AML-193 (cell line): ENCODE results near the gene OGFOD1.
"Not testable (repeated sequence)": the region's sequence is repeated elsewhere in the genome, so short reads cannot be mapped to it uniquely, and the experiment has no call there.

Source experiments
- DNase-seq, 2 experiments: peaks; one replicate each; lab custom pipeline; 2025; lab: John Stamatoyannopoulos, UW

Gene OGFOD1

DNA sequence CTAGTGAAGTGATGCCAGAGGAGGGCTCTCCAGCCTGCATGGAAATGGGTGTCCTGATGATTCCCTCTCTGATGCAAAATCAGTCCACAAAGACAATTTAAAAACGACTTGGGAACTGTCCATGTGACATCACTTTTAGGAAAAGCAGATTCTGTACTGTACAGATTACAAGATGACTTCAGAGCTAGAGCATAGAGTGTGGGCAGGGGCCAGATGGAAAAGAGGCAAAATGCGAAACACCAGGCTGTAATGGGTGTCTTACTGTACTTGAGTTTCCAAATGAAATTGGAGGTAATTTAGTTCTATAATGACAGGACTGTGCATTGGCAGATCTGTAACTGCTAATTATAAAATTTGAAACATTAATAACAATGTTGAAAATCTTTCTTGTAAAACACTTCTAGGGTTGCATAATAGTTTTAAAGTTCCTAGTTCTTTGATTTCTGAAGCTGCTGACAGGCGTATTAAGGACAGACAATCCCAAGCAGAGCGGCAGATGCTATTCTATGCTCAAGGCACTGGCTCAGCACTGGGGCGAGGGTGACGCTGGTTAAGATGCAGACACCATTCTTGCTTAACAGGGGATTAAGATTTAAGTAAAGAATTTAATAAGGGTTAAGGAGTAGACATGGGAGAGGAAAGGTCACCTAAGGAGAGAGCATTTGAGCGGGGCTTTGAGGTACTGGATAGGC, 29.6 kb downstream of the OGFOD1 start:
- no peak for DNase-seq

DNA sequence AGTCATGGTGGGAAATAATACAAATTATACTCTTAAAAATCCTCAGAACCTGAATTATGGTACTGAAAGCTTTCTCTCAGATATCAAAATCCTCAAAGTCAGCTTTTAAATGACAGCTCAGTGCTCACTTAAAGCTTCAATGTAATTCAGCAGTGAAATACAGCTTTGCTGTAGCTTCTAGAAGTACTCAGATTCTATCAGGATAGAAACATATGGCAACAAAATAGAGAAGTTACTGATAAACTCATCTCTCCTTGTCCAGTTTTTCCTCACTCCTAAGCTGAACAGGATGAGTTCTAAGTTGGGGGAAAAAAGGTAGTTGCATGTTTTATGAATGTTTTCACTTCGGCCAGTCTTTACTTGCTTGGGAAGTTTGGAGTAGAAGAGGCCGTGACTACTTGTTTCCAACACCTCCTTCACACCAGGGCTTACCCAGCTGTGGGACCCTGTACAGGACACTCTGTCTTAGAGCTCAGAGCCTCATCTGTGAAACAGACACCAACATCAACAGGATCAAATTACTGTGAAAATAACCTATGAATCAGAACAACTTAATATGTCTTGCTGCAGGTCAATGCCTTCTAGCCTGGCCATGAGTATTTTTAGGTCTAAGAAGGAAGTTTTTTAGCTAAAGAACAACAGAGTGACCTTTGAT, 30.2 kb downstream of the OGFOD1 start:
- no peak for DNase-seq

DNA sequence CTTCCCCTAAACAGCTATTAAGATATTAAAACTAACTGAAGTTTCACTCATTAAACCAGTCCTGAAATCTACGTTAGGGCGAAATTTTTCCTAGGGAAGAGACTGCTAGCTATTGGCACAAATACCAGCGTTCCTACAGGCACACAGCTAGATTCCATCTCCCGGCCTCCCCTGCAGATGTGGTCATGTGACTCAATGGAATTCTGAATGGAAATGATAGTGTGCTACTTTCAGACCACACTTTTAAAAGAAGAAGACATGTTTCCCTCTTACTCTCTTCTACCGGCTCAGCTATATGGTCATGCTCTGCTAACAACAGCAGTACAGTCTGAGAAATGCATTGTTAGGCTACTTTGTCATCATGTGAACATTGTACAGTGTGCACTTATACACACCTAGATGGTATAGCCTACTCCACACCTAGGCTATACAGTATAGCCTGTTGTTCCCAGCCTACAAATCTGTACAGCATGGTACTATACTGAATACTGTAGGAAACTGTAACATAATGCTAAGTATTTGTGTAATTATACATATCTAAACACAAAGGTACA, 31.4 kb downstream of the OGFOD1 start:
- no peak for DNase-seq

DNA sequence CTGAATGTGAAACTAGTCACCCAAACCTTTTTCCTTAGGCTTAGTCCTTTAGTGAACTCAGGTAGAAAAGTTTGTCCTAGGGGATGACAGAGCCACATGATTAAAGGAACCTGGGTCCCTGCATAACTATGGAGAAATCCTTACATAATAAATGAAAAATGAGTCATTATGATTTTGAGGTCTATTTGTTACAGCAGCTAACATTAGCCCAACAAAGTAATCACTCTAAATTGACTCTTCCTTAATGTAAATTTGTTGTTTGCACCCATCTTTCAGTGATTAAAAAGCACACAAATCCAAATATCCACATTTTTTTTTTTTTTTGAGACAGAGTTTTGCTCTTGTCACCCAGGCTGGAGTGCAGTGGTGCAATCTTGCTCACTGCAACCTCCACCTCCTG, 32.0 kb downstream of the OGFOD1 start:
- DNase-seq = no peak

DNA sequence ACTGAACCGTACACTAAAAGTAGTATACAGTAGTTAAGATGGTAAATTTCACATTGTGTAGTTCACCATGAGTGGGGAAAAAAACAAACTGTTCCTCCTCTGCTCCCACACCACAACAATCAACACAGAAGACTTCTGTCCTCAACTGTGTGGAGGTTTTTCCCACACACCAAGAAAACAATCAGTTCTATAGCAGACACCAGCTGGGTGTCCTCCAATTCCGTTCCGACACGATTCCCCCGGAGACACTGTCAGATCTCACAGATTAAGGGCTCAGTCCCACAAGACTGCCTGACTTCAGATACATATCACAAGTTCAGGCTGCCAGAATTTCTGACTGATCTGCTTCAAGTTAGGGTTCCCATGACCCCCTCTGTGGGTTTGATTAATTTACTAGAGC, 36.7 kb downstream of the OGFOD1 start:
- no peak for DNase-seq

DNA sequence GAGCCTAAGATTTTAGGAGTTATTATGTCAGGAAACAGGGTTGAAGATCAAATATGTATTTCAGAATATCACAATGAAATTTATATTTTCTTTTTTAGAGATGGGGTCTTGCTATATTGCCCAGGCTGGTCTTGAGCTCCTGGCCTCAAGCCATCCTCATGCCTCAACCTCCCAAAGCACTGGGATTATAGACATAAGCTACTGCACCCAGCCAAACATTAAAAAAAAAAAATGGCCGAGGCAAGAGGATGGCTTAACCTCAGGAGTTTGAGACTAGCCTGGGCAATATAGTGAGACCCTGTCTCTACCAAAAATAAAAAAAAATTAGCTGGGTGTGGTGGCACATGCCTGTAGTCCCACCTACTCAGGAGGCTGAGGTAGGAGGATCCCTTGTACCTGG, 37.5 kb downstream of the OGFOD1 start:
- DNase-seq = not testable (repeated sequence)

- DNase-seq = no peak
These were observed 40.4 kb downstream of the OGFOD1 start for GRCh38 chr16:56491657-56492261.

DNA sequence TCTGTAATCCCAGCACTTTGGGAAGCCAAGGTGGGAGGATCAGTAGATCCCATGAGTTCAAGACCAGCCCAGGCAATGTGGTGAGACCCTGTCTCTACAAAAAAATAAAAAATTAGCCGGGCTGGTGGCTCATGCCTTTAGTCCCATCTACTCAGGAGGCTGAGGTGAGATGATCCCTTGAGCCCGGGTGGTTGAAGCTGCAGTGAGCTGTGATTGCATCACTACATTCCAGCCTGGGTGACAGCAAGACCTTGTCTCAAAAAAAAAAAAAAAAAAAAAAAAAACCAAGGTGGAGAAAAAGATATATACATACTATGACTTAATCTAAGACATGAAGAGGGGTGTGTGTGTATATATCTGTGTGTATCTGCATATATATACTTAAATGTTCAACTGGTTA, 41.8 kb downstream of the OGFOD1 start:
- no peak for DNase-seq

GRCh38 chr16:56493815-56494214, 42.5 kb downstream of the OGFOD1 start:
- DNase-seq = no peak

GRCh38 chr16:56505181-56505580, 53.8 kb downstream of the OGFOD1 start:
- no peak for DNase-seq

DNA sequence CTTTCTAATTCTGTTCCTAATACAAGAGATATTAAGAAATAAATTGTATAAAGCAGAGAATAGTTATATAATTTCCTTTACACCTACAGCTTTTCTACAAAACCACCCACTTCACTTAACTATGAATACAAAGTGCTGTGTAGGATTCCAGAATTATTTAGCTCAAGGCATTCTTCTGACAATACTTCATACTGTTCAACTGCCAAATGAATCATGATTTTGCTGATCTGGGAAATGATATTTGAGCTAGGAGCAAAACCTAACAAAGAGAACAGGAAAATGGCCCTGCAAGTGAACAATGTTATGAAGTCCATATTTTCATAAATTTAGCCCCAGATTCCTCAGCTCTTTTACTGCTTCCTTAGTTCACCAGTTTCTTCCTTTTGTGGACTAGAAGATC, 55.6 kb downstream of the OGFOD1 start:
- no peak for DNase-seq

DNA sequence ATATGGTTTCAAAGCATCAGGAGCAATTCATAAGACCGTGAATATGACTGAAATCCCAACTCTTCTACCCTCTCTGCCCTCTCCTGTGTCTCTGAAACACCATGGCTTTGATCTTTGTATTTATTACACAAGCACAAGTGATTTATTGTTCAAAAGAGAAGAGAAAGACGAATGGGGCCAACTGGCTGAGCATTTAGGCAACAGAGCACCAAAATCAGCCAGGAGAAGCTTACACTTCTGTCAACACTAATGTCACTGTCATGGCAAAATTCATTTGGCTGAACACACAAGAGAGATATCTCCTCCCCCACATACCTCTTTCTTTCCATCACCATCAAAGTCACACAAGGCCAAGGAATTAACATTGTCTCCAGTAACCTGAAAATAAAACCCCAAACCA, 59.2 kb downstream of the OGFOD1 start:
- DNase-seq = no peak

GRCh38 chr16:56512025-56512424, 60.7 kb downstream of the OGFOD1 start:
- no peak for DNase-seq

GRCh38 chr16:56513091-56513490, 61.7 kb downstream of the OGFOD1 start:
- peak in 1 of 2 experiments; percentile 21 for DNase-seq

DNA sequence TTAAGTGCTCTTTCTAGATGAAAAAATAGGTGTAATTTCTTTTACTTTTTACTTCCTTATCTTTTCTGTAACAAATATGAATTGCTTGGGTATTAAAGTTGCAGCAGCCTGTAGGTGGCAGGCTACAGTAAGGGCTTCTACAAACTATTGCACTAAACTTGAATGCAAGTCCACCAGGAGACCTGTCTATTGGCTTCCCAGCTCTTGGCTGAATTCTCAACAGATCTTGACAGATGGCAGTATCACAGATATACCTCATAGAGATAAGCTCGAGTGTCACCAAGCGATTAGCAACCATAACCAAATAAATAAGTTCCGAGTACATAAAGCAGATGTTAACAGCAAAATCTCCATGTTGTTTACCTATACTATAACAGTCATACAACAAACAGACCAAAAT, 62.6 kb downstream of the OGFOD1 start:
- peak; percentile 83 to 87 for DNase-seq

- no peak for DNase-seq
These were observed 63.5 kb downstream of the OGFOD1 start for GRCh38 chr16:56514845-56515244.

DNA sequence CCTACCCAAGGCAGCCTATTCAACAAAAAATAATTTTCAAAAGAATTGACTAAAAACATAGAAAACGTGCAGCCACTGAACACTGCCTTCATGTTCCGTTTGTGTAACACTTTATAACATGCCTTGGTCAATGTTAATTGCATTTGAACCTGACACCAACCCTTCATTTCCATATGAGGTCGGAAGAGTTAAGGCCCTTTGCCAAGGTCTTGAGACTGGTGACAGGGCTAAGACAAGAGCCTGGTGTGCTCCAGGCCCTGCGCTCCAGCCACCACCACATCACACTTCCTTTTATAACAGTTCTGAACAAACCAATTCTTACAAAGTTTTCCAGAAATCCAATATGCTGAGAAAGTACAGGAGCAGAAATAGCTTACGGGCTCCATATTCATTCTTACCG, 64.3 kb downstream of the OGFOD1 start:
- no peak for DNase-seq

DNA sequence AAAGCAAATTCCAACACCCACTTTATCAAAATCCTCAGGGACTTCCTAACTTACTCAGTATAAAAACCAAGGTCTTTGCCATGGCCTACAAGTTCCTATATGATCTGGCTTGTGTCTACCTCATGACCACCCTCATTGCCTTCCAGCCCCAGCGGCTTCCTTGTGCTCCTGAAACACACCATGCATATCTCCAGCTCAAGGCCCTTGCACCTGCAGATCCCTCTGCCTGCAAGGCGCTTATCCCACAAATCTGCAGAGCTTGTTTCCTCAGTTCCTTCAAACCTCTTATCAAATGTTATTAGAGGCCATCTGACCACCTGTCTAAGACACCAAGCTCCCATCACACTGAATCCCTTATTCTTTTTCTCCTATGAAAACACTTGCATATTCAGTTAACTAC, 65.9 kb downstream of the OGFOD1 start:
- no peak for DNase-seq

- no peak for DNase-seq
These were observed 67.1 kb downstream of the OGFOD1 start for GRCh38 chr16:56518425-56518824.

DNA sequence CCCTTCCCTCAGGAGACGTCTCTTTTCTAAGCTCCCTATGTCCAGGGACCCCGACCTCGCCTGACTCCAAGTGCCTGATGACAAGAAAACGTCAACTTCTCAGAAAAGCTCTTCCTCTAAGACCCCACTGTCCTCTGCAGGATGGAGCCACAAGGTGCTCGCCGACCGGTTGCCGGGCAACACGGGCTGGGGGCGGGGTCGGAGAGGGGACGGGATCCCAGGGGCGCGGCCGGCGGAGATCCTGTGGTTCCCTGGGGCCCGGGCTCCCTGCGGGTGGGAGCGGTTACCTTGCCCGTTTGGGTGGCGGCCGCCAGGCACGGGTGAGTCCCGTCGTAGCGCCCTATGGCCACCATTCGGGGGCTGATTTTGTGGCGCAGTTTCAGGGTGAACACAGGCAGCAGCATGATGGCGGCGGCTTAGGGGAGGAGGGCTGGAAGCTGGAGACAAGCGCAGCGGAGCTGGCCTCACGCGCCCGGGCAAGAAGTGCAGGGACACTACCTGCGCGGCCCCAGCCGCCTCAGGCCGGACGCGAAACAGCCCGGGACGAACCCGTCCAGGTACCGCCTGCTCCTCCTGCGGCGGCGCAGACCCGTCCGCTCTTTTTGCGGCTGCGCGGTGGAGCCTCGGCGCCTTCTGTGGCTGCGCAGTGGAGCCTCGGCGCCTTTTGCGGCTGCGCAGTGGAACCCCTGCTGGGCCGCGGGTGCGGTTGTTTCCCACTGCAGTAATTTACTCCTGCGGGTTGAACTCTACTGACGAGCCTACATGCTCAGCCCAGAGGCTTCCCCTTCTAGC, 68.3 kb downstream of the OGFOD1 start, which contains the start of gene BBS2:
BBS2 (minus strand) TSS at position 566 of the 792 bp plus-strand sequence; CDS start at position 404, 162 bp downstream.
- DNase-seq = peak; percentile 74 to 76

- DNase-seq = no peak
These were observed 68.9 kb downstream of the OGFOD1 start for GRCh38 chr16:56520251-56520577.

GRCh38 chr16:56525236-56525635, 73.9 kb downstream of the OGFOD1 start:
- no peak for DNase-seq
